DND-41 (cell line): Measurements from ENCODE around the gene HUNK.

Source experiments
- CTCF ChIP-seq: IDR thresholded peaks from 2 replicates; pipeline ENCODE4 v1.5.1; 2012; ENCODE audit warnings: borderline replicate concordance, low read length, moderate library complexity, mild to moderate bottlenecking; ENCODE audit not compliant: poor library complexity, severe bottlenecking; ENCODE audit errors: extremely low read depth
- EZH2 ChIP-seq: IDR thresholded peaks from 3 replicates; pipeline ENCODE4 v1.6.1; 2012; ENCODE audit warnings: borderline replicate concordance, low read depth, mild to moderate bottlenecking, moderate library complexity, low read length, inconsistent platforms; ENCODE audit not compliant: severe bottlenecking

GRCh38 chr21:31888936-31889371, 16.1 kb downstream of the HUNK start:
- TF ChIP-seq CTCF (no peak), EZH2 (no peak)
